ENCODE results near the gene TTR. TPM values are rescaled to one million over a fixed set of nuclear protein-coding genes. Genes with fewer than 3 reads are reported as not detected.

Gene TTR
- total and polyA plus RNA-seq, 2 of the 13 experiments (the other 11 are each of a cell fraction or from before 2014, with no cell fraction given), result 91.3 to 496 TPM

DNA sequence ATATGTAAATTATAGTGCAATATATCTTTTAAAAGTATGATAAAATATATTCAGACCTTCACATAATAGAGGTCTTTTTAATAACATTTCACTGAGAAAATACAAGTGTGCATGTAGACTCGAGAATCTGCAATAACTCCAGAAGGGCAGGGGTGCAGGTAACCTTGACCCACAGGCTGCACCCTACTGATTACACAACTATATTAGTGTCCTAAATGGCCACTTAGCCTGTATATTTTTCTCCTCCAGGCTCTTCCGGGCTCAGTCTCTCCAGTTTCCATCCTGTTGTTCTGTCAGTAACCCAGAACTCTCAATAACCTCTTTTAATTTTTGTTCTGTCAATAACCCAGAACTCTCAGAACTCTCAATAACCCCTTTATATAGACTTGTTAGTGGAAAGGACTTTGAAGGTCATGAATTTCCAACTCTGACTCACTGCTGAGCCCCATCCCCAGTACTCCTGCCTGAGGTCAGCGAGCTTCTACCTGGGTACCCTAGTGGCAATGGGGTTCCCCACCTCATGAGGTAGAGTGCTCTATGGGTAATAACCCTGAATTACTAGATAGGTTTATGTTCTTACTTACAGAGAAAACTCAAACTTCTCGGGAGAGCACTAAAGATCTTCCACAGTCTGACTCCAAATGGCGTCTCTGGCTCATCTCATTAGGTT is 8.4 kb upstream of the TTR start (continued):
- peak in 1 of 2 experiments; percentile 32; a peak in 1 of 4 replicates for TF ChIP-seq EP300 (IDR thresholded peaks at IDR 0.05; ENCODE audit: low read depth in 2 of 2, low read length in 2 of 2)
- TF ChIP-seq EP300 (CRISPR knock-in tag; IDR thresholded peaks at IDR 0.05; ENCODE audit: borderline replicate concordance), result no peak
- 0 out of 2 replicates have a peak, but pooled peaks have one; percentile 17 for TF ChIP-seq POGZ (CRISPR knock-in tag; IDR thresholded peaks at IDR 0.05)
- peak; percentile 89 for TF ChIP-seq RARA (CRISPR knock-in tag; IDR thresholded peaks at IDR 0.05)
- TF ChIP-seq ZNF670 (CRISPR knock-in tag; IDR thresholded peaks at IDR 0.05; ENCODE audit: borderline replicate concordance), result no peak
- TF ChIP-seq NR2F6 (IDR thresholded peaks at IDR 0.05), result peak; percentile 73
- peak; percentile 83 for TF ChIP-seq NR2F6 (CRISPR knock-in tag; IDR thresholded peaks at IDR 0.05)
- TF ChIP-seq NCOA2 (CRISPR knock-in tag; IDR thresholded peaks at IDR 0.05), result peak; percentile 47; the same call in 1 of the 2 replicates
- TF ChIP-seq, protein P1, sequence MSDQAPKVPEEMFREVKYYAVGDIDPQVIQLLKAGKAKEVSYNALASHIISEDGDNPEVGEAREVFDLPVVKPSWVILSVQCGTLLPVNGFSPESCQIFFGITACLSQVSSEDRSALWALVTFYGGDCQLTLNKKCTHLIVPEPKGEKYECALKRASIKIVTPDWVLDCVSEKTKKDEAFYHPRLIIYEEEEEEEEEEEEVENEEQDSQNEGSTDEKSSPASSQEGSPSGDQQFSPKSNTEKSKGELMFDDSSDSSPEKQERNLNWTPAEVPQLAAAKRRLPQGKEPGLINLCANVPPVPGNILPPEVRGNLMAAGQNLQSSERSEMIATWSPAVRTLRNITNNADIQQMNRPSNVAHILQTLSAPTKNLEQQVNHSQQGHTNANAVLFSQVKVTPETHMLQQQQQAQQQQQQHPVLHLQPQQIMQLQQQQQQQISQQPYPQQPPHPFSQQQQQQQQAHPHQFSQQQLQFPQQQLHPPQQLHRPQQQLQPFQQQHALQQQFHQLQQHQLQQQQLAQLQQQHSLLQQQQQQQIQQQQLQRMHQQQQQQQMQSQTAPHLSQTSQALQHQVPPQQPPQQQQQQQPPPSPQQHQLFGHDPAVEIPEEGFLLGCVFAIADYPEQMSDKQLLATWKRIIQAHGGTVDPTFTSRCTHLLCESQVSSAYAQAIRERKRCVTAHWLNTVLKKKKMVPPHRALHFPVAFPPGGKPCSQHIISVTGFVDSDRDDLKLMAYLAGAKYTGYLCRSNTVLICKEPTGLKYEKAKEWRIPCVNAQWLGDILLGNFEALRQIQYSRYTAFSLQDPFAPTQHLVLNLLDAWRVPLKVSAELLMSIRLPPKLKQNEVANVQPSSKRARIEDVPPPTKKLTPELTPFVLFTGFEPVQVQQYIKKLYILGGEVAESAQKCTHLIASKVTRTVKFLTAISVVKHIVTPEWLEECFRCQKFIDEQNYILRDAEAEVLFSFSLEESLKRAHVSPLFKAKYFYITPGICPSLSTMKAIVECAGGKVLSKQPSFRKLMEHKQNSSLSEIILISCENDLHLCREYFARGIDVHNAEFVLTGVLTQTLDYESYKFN (CRISPR knock-in tag; conservative IDR thresholded peaks at IDR 0.05), result peak; percentile 37

DNA sequence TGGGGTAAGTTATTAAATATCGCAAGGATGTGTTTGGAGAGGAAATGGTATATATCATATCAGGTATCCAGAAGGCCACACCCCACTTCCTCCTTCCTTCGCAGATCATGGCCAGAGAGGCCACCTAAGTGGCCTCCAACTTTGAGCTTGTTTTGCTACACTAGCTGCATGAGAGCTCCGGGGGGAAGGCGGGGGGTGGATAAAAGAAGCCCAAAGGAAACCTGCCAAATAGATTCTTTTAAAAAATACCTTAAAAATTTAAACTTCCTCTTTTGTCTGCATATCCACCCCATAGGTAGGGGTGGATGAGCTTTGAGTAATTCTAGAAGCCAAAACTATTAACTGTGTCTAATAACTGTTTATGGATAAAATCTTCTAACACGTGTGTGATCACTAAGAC is 5.7 kb upstream of the TTR start:
- BruUV-seq (replicated peaks), result no TSS peak
- intact Hi-C loops (cut with micrococcal nuclease; ENCODE audit: unreplicated experiment), result loop anchor here (10.0 kb wide), 1 partner anchor 509 kb away; the partner anchor contains the start of gene RNF138
- in situ Hi-C loops (cut with HindIII; ENCODE audit: extremely low pct_ligation_motif_present, low pct_unique_long_range_greater_than_20kb), result no loop called here
- TF ChIP-seq ZNF570 (CRISPR knock-in tag; IDR thresholded peaks at IDR 0.05; ENCODE audit: borderline replicate concordance) (no peak), ZBTB8A (CRISPR knock-in tag; IDR thresholded peaks at IDR 0.05; ENCODE audit: borderline replicate concordance, low read depth) (no peak), MLLT10 (CRISPR knock-in tag; IDR thresholded peaks at IDR 0.05) (no peak)
- TF ChIP-seq, protein P2, sequence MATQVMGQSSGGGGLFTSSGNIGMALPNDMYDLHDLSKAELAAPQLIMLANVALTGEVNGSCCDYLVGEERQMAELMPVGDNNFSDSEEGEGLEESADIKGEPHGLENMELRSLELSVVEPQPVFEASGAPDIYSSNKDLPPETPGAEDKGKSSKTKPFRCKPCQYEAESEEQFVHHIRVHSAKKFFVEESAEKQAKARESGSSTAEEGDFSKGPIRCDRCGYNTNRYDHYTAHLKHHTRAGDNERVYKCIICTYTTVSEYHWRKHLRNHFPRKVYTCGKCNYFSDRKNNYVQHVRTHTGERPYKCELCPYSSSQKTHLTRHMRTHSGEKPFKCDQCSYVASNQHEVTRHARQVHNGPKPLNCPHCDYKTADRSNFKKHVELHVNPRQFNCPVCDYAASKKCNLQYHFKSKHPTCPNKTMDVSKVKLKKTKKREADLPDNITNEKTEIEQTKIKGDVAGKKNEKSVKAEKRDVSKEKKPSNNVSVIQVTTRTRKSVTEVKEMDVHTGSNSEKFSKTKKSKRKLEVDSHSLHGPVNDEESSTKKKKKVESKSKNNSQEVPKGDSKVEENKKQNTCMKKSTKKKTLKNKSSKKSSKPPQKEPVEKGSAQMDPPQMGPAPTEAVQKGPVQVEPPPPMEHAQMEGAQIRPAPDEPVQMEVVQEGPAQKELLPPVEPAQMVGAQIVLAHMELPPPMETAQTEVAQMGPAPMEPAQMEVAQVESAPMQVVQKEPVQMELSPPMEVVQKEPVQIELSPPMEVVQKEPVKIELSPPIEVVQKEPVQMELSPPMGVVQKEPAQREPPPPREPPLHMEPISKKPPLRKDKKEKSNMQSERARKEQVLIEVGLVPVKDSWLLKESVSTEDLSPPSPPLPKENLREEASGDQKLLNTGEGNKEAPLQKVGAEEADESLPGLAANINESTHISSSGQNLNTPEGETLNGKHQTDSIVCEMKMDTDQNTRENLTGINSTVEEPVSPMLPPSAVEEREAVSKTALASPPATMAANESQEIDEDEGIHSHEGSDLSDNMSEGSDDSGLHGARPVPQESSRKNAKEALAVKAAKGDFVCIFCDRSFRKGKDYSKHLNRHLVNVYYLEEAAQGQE (IDR thresholded peaks at IDR 0.05; ENCODE audit: borderline replicate concordance in 1 of 2, low read depth in 1 of 2, low read length in 2 of 2), result no peak
- TF ChIP-seq, protein P3, sequence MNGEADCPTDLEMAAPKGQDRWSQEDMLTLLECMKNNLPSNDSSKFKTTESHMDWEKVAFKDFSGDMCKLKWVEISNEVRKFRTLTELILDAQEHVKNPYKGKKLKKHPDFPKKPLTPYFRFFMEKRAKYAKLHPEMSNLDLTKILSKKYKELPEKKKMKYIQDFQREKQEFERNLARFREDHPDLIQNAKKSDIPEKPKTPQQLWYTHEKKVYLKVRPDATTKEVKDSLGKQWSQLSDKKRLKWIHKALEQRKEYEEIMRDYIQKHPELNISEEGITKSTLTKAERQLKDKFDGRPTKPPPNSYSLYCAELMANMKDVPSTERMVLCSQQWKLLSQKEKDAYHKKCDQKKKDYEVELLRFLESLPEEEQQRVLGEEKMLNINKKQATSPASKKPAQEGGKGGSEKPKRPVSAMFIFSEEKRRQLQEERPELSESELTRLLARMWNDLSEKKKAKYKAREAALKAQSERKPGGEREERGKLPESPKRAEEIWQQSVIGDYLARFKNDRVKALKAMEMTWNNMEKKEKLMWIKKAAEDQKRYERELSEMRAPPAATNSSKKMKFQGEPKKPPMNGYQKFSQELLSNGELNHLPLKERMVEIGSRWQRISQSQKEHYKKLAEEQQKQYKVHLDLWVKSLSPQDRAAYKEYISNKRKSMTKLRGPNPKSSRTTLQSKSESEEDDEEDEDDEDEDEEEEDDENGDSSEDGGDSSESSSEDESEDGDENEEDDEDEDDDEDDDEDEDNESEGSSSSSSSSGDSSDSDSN (CRISPR knock-in tag; IDR thresholded peaks at IDR 0.05), result no peak

More for the DNA sequence above, 5.7 kb upstream of the TTR start:
- Histone ChIP-seq H3K27me3 (ENCODE audit: control insufficient read depth in 1 of 2, insufficient read depth in 2 of 2, low read length in 2 of 2) (no peaks in the 10 kb centered on the region), H4K20me1 (ENCODE audit: insufficient read depth, low read length) (no peaks in the 10 kb centered on the region), H3K36me3 (replicated peaks in 1 of 2; ENCODE audit: control insufficient read depth in 1 of 2, insufficient read depth in 2 of 2, low read length in 2 of 2) (no peaks in the 10 kb centered on the region), H3K9ac (ENCODE audit: insufficient read depth, low read depth, low read length) (no peak overlapping the region), H3K79me2 (ENCODE audit: insufficient read depth, low read length) (no peaks in the 10 kb centered on the region), H3K9me3 (ENCODE audit: low read length) (no peaks in the 10 kb centered on the region), H2AFZ (ENCODE audit: low read length) (no peak overlapping the region), H3K4me1 (ENCODE audit: insufficient read depth, low read length) (peaks cover 92% of the 10 kb centered on the region), H3K4me3 (replicated peaks in 1 of 3; ENCODE audit: insufficient read depth in 1 of 3, low read depth in 2 of 3, low read length in 3 of 3) (no peak overlapping the region), H3K4me2 (ENCODE audit: low read depth, low read length) (no peak overlapping the region), H3K27ac (ENCODE audit: extremely low read length, insufficient read depth, low read length) (no peak overlapping the region)
- 62% methylated on average over 5 of the region's 5 CpGs for WGBS (ENCODE audit: low lambda C conversion rate)
- ChIA-PET CTCF (ENCODE audit: low intra/inter-chr PET ratio, low total read pairs) (no interaction called here), POLR2A (interaction anchor here (0.6 to 2.4 kb wide), 2 partner anchors 11 to 25 kb away, joined by 3 to 15 read pairs; no protein-coding TSS in a partner anchor)
- FAIRE-seq (no peak), DNase-seq (ENCODE audit: low spot score) (no peak), ATAC-seq (no peak)

Measured in HepG2 (cell line).